ENCODE results near the gene SLC17A2.
A peak's percentile ranks its signal among the peaks of the same experiment; 100 is the strongest.

SLC17A2 gene

DNA sequence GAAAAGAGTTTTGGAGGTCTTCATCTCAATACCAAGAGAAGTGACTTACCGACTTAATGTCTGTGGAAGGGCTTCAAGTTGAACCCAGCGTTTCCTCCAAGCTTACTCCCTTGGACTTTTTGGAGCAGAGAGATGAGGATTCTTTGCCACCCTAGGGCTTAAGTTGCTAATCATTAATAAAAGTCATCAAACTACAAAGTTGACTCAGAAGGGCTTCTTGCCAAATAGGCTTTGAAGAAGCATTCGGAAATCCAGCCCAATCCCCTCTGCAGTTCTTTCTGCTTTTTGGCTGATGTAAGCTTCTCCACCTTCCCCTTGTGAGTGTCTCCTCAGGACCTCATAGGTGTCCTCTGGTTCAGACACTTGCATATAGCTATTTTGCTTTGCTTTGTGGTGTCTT lies 56.4 kb downstream of the SLC17A2 start, which contains the start of gene SLC17A3:
TSS of gene SLC17A3 (minus strand) at position 126 of the 400 bp plus-strand sequence. CDS start 5,856 bp downstream, outside the sequence.
- Histone ChIP-seq H3K4me2 (peak within 1 kb of the TSS in 3 of 11 experiments; percentile 7 to 35 (median 31); a peak in 5 of 22 replicates), H3K36me3 (no peaks in the 10 kb centered on the region), H3K27ac (no peak within 1 kb of the TSS), H3K4me3 (no peak within 1 kb of the TSS), H3K9me3 (replicated peaks in 1 of 11) (no peaks in the 10 kb centered on the region), H3K4me1 (peaks cover 0 to 8% (median 1%) of the 10 kb centered on the region in 10 experiments; a peak in 4 of 20 replicates), H3K27me3 (no peaks in the 10 kb centered on the region), H3K9ac (no peak within 1 kb of the TSS), H4K20me1 (no peaks in the 10 kb centered on the region)
- no peak for TF ChIP-seq Cebpa-rat (IDR thresholded peaks at IDR 0.05)

DNA sequence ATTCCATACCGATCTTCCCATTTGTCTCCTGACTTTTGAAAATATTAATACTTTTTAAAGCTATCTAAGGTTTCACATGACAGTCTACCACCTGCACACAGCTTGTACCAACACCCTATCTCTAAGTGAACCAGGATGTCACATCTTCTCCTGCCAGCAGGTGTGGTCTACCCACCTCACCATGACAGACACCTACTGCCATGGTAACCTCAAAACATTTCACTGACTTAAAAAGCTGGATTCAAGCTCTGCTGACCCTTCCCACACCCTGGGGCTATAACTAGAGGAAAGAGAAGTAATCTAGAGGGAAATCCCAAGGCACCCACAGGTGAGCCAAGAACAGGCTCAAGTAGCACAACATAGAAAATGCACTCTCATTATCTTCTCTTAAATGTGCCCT lies 57.7 kb downstream of the SLC17A2 start:
- Histone ChIP-seq H4K20me1 (no peaks in the 10 kb centered on the region), H3K27ac (no peak overlapping the region), H3K4me2 (no peak overlapping the region), H3K9me3 (replicated peaks in 1 of 11) (no peaks in the 10 kb centered on the region), H3K9ac (no peak overlapping the region), H3K4me3 (no peak overlapping the region), H3K4me1 (peaks cover 0 to 8% (median 1%) of the 10 kb centered on the region in 10 experiments; a peak in 4 of 20 replicates), H3K36me3 (no peaks in the 10 kb centered on the region), H3K27me3 (no peaks in the 10 kb centered on the region)
- no peak for TF ChIP-seq Cebpa-rat (IDR thresholded peaks at IDR 0.05)

DNA sequence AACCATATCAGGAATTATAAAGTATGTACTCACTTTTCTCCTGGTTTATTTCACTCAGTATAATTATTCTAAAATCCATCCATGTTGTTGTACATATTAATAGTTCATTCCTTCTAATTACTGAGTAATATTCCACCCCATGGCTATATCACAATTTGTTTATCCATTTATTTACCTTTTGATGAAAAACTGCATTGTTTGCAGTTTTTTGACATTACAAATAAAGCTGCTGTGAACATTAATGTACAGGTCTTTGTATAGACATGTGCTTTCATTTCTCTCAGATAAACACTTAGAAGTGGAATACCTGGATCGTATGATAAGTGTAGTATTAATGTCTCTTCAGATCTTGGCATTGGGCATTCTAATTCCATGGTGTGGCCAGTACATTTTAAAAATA lies 60.7 kb downstream of the SLC17A2 start:
- Histone ChIP-seq H3K4me3 (no peak overlapping the region), H3K27ac (no peak overlapping the region), H3K27me3 (no peaks in the 10 kb centered on the region), H3K4me1 (peaks cover 0 to 6% (median 2%) of the 10 kb centered on the region in 10 experiments; a peak in 6 of 20 replicates), H3K4me2 (no peak overlapping the region), H3K9me3 (replicated peaks in 1 of 11) (no peaks in the 10 kb centered on the region), H4K20me1 (no peaks in the 10 kb centered on the region), H3K9ac (no peak overlapping the region), H3K36me3 (no peaks in the 10 kb centered on the region)
- TF ChIP-seq Cebpa-rat (IDR thresholded peaks at IDR 0.05): no peak

DNA sequence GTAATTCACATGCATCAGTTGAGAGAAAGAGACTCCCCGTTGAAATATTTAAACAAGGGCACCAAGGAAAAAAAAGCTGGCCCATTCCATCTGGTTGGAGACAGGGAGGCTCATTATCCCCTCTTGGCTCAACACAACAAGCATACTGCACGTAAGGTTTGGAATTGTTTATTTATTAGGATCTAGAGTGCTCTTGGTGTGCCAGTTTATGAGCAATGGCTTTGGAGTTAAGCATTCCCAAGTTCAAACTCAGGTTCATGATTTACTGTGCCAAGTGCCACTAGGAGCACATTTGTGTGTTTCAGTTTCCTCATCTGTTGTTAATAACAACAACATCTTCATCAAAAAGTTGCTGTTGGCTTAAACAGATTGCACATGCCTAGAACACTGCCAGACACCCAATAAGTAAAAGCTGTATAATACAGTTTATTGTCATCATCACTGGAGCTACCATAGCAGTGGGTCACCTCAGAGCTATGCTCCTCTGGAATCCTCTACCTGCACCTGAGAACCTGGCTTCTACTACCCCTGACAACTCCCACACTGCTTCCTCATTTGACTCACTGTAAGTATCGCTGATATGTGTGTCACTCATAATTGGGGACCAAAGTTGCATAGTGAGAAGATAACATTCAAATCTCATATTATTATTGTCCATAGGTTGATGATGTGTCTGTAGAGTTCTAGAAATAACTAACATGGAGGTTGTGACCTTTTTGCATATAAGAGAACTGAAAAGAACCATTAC lies 61.9 kb downstream of the SLC17A2 start:
- no peaks in the 10 kb centered on the region for H3K27me3 ChIP-seq
- peaks cover 0 to 6% (median 0%) of the 10 kb centered on the region in 10 experiments; a peak in 2 of 20 replicates for H3K4me1 ChIP-seq
- H3K9me3 ChIP-seq (replicated peaks in 1 of 11): no peaks in the 10 kb centered on the region
- H3K9ac ChIP-seq: no peak overlapping the region
- TF ChIP-seq Cebpa-rat (IDR thresholded peaks at IDR 0.05): no peak
- no peak overlapping the region for H3K27ac ChIP-seq
- no peak overlapping the region for H3K4me2 ChIP-seq
- no peaks in the 10 kb centered on the region for H3K36me3 ChIP-seq
- no peaks in the 10 kb centered on the region for H4K20me1 ChIP-seq
- no peak overlapping the region for H3K4me3 ChIP-seq

DNA sequence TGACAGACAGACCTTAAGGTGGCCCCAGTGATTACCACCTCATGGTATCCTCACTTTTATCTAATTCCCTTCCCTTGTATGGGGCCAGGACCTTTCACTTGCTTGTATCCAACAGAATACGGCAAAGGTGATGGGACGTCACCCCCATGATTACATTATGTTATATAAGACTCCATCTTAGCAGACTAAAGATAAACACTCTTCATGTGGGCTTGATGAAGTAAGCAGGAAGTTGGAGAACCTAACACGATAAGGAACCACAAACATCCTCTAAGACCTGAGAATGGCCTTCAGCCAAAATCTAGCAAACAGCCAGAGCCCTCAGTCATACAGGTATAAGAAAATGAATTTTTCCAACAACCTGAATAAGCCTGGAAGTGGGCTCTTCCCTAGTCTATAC lies 64.5 kb downstream of the SLC17A2 start:
- Histone ChIP-seq H3K4me3 (no peak overlapping the region), H3K4me1 (peaks cover 0 to 6% (median 0%) of the 10 kb centered on the region in 10 experiments; a peak in 2 of 20 replicates), H4K20me1 (no peaks in the 10 kb centered on the region), H3K27me3 (no peaks in the 10 kb centered on the region), H3K27ac (no peak overlapping the region), H3K4me2 (peak overlapping the region in 2 of 11 experiments; percentile 3 to 13; a peak in 2 of 22 replicates), H3K9ac (no peak overlapping the region), H3K36me3 (no peaks in the 10 kb centered on the region), H3K9me3 (replicated peaks in 1 of 11) (no peaks in the 10 kb centered on the region)
- no peak for TF ChIP-seq Cebpa-rat (IDR thresholded peaks at IDR 0.05)

DNA sequence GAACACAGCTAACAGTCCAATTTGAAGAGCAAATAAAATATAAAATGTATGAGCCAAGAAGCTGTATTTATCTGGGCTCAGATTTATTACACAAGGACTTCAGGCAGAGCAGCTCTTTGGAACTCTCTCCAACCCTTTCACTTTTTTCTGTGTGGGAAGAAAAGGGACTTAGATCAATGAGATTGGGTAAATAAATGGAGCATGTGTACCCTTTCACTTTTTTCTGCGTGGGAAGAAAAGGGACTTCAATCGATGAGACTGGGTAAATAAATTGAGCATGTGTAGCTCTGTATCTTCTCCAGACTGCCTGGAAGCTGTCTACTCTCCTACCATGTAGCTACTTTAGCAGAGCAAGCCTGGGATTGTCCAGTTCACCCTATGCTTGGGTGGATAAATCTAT lies 67.1 kb downstream of the SLC17A2 start:
- Histone ChIP-seq H3K9me3 (replicated peaks in 1 of 11) (no peaks in the 10 kb centered on the region), H3K27me3 (no peaks in the 10 kb centered on the region), H3K4me2 (no peak overlapping the region), H3K27ac (no peak overlapping the region), H3K9ac (no peak overlapping the region), H4K20me1 (no peaks in the 10 kb centered on the region), H3K4me3 (no peak overlapping the region), H3K36me3 (no peaks in the 10 kb centered on the region), H3K4me1 (peaks cover 0 to 6% (median 0%) of the 10 kb centered on the region in 10 experiments; a peak in 2 of 20 replicates)
- no peak for TF ChIP-seq Cebpa-rat (IDR thresholded peaks at IDR 0.05)

All from BLaER1 treated with 17β-estradiol and CSF1 and Interleukin-3, amounts not matched to agents 10 nM and 100 nM (cell line).